ENCODE measurements around the gene VDAC1. TPM values are rescaled to one million over a fixed set of nuclear protein-coding genes. Genes with fewer than 3 reads are reported as not detected.

VDAC1 gene
- total RNA-seq, 2 donors from 2014 or later, result 37.6 to 65.1 TPM

- no peak for ATAC-seq
- intact Hi-C loops (cut with DNase I), result no loop called here
- Histone ChIP-seq H3K9me3 (no peaks in the 10 kb centered on the region), H3K4me3 (no peak overlapping the region), H3K27me3 (no peaks in the 10 kb centered on the region), H3K27ac (no peak overlapping the region), H3K4me1 (peaks cover 20% of the 10 kb centered on the region), H3K36me3 (replicated peaks in 1 of 2; ENCODE audit: insufficient read depth in 1 of 2, low read depth in 2 of 2) (no peaks in the 10 kb centered on the region)
- 82 to 88% methylated on average over 3 of the region's 3 CpGs for WGBS, 2 donors
- no peak for TF ChIP-seq POLR2A (IDR thresholded peaks at IDR 0.05)
- no peak for DNase-seq
Observed at GRCh38 chr5:133925269-133925668, 79.5 kb downstream of the VDAC1 start.

DNA sequence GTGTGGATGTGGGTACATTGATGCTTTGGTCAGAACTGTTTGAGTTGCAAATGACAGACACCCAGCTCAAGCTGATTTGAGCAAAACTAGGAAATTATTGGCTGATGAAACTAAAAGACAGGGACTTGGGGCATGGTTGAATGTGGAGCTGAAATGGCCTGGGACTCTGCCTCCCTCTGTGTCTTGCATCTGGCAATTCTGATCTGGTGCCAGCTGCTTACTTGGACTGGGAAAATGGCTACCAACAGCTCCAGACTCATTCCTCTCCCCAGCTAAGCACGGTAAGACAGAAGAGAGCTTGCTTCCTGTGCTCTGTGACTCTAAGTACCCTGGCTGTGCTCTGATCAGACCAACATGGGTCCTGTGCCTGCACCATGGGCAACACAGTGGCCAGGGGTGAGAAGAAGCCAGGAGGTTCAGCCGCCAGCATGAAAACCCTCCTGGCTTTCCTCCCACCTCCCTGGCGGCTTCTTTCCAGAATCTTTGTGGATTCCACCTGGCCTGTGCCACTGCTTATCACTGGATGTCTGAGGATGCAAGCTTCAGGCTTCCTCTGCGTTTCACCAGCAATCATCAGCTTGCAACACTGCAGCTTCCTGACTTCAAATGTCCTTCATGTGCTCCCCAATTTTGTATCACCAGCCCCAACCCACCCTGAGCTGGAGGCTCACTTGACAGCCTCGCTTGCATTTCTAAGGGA is 80.4 kb downstream of the VDAC1 start:
- 64 to 73% methylated on average over 5 of the region's 5 CpGs for WGBS, 2 donors
- Histone ChIP-seq H3K36me3 (replicated peaks in 1 of 2; ENCODE audit: insufficient read depth in 1 of 2, low read depth in 2 of 2) (no peaks in the 10 kb centered on the region), H3K4me3 (no peak overlapping the region), H3K4me1 (peaks cover 20% of the 10 kb centered on the region), H3K9me3 (no peaks in the 10 kb centered on the region), H3K27me3 (no peaks in the 10 kb centered on the region), H3K27ac (no peak overlapping the region)
- DNase-seq, result no peak
- no peak for ATAC-seq
- TF ChIP-seq, protein P1, sequence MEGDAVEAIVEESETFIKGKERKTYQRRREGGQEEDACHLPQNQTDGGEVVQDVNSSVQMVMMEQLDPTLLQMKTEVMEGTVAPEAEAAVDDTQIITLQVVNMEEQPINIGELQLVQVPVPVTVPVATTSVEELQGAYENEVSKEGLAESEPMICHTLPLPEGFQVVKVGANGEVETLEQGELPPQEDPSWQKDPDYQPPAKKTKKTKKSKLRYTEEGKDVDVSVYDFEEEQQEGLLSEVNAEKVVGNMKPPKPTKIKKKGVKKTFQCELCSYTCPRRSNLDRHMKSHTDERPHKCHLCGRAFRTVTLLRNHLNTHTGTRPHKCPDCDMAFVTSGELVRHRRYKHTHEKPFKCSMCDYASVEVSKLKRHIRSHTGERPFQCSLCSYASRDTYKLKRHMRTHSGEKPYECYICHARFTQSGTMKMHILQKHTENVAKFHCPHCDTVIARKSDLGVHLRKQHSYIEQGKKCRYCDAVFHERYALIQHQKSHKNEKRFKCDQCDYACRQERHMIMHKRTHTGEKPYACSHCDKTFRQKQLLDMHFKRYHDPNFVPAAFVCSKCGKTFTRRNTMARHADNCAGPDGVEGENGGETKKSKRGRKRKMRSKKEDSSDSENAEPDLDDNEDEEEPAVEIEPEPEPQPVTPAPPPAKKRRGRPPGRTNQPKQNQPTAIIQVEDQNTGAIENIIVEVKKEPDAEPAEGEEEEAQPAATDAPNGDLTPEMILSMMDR (IDR thresholded peaks at IDR 0.05), result no peak
- TF ChIP-seq POLR2A (IDR thresholded peaks at IDR 0.05), result no peak
- intact Hi-C loops (cut with DNase I), result no loop called here

GRCh38 chr5:133921979-133922378 is 82.8 kb downstream of the VDAC1 start:
- peaks cover 35% of the 10 kb centered on the region for H3K4me1 ChIP-seq
- no peak overlapping the region for H3K4me3 ChIP-seq
- TF ChIP-seq POLR2A (IDR thresholded peaks at IDR 0.05), result no peak
- TF ChIP-seq, protein P1 (IDR thresholded peaks at IDR 0.05), result no peak
- H3K9me3 ChIP-seq, result no peaks in the 10 kb centered on the region
- no peaks in the 10 kb centered on the region for H3K36me3 ChIP-seq (replicated peaks in 1 of 2; ENCODE audit: insufficient read depth in 1 of 2, low read depth in 2 of 2)
- H3K27me3 ChIP-seq, result no peaks in the 10 kb centered on the region
- peak overlapping the region in 2 of 4 donors; percentile 13 to 45 for H3K27ac ChIP-seq
- DNase-seq, result no peak
- 54 to 75% methylated on average over 5 of the region's 5 CpGs for WGBS, 2 donors
- intact Hi-C loops (cut with DNase I), result no loop called here
- no peak for ATAC-seq

Other genes starting within 250 kb of the VDAC1 start
- 10 to 100 TPM; 20.4 to 28.0 TPM for gene C5orf15, start 36.4 kb downstream of the VDAC1 start, total RNA-seq
- 1 to 10 TPM; 6.3 to 9.1 TPM for gene TCF7, start 109.7 kb upstream of the VDAC1 start, total RNA-seq
- gene SKP1, start 172.0 kb upstream of the VDAC1 start, total RNA-seq, result 10 to 100 TPM; 31.6 to 46.8 TPM
- 100 to 1,000 TPM in 1 of 2 donors, 10 to 100 TPM in 1; 45.9 to 194 TPM for gene PPP2CA, start 221.1 kb upstream of the VDAC1 start, total RNA-seq

All from body of pancreas (tissue), 4 donors.